Measurements from ENCODE around the gene UBA52. TPM values are rescaled to one million over a fixed set of nuclear protein-coding genes. Genes with fewer than 3 reads are reported as not detected.

The UBA52 gene
- total and polyA plus RNA-seq, 2 of the 13 experiments (the other 11 are each of a cell fraction or from before 2014, with no cell fraction given) = 959 to 1,782 TPM

DNA sequence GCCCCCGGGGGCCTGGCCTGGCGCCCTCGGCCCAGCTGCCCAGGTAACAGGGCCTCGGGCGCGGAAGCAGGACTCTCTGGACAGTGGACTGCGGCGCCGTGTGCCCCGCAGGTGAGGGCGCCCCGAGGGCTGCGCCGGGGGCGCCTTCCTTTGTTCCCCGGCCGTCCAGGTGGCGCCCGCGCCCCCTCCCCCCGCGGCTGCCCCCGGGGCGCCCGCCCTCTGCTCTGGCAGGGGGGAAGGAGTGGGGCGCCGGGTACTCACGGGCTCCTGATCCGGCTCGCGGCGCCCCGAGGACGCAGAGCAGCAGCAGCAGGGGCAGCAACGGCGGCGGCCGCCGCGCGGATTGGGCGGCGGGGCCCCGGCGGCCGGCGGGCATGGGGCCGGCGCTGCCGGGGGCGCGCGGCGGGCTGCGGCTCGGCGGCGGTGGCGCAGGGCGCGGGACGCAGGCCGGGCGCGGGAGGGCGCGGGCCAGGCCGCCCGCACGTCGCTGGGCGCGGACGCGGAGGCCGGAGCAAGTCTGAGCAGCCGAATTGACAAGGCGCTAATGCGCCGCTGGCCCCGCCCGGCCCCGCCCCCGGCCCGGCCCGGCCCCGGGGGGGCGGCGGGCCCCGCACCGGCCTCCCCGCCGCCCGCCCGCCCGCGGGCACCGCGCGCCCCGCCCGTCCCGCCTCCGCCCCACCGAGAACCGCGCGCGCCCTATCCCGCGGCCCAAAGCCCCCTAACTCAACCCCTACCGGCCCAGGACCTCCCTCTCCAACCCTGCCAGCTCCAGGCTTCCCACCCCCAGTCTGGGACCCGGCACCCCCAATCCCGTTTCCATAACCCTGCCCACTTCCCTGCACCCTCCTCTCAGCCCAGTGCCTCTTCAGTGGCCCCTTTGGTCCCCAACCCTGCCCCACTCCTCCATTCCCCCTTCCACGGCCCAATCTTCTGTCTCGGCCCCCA lies 34.9 kb downstream of the UBA52 start, which contains the start of gene CRLF1 (continued):
- TF ChIP-seq, protein P1, sequence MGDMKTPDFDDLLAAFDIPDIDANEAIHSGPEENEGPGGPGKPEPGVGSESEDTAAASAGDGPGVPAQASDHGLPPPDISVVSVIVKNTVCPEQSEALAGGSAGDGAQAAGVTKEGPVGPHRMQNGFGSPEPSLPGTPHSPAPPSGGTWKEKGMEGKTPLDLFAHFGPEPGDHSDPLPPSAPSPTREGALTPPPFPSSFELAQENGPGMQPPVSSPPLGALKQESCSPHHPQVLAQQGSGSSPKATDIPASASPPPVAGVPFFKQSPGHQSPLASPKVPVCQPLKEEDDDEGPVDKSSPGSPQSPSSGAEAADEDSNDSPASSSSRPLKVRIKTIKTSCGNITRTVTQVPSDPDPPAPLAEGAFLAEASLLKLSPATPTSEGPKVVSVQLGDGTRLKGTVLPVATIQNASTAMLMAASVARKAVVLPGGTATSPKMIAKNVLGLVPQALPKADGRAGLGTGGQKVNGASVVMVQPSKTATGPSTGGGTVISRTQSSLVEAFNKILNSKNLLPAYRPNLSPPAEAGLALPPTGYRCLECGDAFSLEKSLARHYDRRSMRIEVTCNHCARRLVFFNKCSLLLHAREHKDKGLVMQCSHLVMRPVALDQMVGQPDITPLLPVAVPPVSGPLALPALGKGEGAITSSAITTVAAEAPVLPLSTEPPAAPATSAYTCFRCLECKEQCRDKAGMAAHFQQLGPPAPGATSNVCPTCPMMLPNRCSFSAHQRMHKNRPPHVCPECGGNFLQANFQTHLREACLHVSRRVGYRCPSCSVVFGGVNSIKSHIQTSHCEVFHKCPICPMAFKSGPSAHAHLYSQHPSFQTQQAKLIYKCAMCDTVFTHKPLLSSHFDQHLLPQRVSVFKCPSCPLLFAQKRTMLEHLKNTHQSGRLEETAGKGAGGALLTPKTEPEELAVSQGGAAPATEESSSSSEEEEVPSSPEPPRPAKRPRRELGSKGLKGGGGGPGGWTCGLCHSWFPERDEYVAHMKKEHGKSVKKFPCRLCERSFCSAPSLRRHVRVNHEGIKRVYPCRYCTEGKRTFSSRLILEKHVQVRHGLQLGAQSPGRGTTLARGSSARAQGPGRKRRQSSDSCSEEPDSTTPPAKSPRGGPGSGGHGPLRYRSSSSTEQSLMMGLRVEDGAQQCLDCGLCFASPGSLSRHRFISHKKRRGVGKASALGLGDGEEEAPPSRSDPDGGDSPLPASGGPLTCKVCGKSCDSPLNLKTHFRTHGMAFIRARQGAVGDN (CRISPR knock-in tag; IDR thresholded peaks at IDR 0.05) = peak; percentile 7; the same call in 1 of the 2 replicates
- no peak for TF ChIP-seq ZNF652 (CRISPR knock-in tag; IDR thresholded peaks at IDR 0.05; ENCODE audit: borderline replicate concordance, low read depth)
- no peak for TF ChIP-seq ZNF33A (CRISPR knock-in tag; IDR thresholded peaks at IDR 0.05; ENCODE audit: borderline replicate concordance)
- no peak for TF ChIP-seq KLF16 (CRISPR knock-in tag; IDR thresholded peaks at IDR 0.05)
- no peak for TF ChIP-seq TSC22D2 (CRISPR knock-in tag; IDR thresholded peaks at IDR 0.05; ENCODE audit: borderline replicate concordance)
- TF ChIP-seq ATF5 (CRISPR knock-in tag; IDR thresholded peaks at IDR 0.05; ENCODE audit: low read depth) = no peak
- no peak for TF ChIP-seq BHLHE40 (IDR thresholded peaks at IDR 0.05; ENCODE audit: low read length)
- TF ChIP-seq NKX3-1 (CRISPR knock-in tag; IDR thresholded peaks at IDR 0.05) = 0 out of 2 replicates have a peak, but pooled peaks have one; percentile 35
- no peak for TF ChIP-seq NFIC (IDR thresholded peaks at IDR 0.05; ENCODE audit: low read length)
- TF ChIP-seq, protein P2, sequence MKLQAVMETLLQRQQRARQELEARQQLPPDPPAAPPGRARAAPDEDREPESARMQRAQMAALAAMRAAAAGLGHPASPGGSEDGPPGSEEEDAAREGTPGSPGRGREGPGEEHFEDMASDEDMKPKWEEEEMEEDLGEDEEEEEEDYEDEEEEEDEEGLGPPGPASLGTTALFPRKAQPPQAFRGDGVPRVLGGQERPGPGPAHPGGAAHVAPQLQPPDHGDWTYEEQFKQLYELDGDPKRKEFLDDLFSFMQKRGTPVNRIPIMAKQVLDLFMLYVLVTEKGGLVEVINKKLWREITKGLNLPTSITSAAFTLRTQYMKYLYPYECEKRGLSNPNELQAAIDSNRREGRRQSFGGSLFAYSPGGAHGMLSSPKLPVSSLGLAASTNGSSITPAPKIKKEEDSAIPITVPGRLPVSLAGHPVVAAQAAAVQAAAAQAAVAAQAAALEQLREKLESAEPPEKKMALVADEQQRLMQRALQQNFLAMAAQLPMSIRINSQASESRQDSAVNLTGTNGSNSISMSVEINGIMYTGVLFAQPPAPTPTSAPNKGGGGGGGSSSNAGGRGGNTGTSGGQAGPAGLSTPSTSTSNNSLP (IDR thresholded peaks at IDR 0.05; ENCODE audit: low read depth, low read length) = no peak
- no peak for TF ChIP-seq NR2F6 (IDR thresholded peaks at IDR 0.05)
- TF ChIP-seq NR2F6 (CRISPR knock-in tag; IDR thresholded peaks at IDR 0.05) = no peak
- no peak for TF ChIP-seq JUNB (CRISPR knock-in tag; IDR thresholded peaks at IDR 0.05; ENCODE audit: borderline replicate concordance)
- TF ChIP-seq ZNF616 (CRISPR knock-in tag; IDR thresholded peaks at IDR 0.05; ENCODE audit: low read depth) = no peak
- no peak for TF ChIP-seq ZNF710 (CRISPR knock-in tag; IDR thresholded peaks at IDR 0.05; ENCODE audit: borderline replicate concordance)
- TF ChIP-seq ZNF619 (CRISPR knock-in tag; IDR thresholded peaks at IDR 0.05) = no peak
- TF ChIP-seq ZSCAN25 (CRISPR knock-in tag; IDR thresholded peaks at IDR 0.05) = no peak
- TF ChIP-seq HMG20B (CRISPR knock-in tag; conservative IDR thresholded peaks at IDR 0.05) = no peak
- no peak for TF ChIP-seq SNAPC5 (CRISPR knock-in tag; IDR thresholded peaks at IDR 0.05; ENCODE audit: borderline replicate concordance)
- no peak for TF ChIP-seq SNAPC2 (CRISPR knock-in tag; IDR thresholded peaks at IDR 0.05)
- peak; percentile 79 for TF ChIP-seq ZNF777 (CRISPR knock-in tag; IDR thresholded peaks at IDR 0.05)
- no peak for TF ChIP-seq TARDBP (CRISPR knock-in tag; IDR thresholded peaks at IDR 0.05)
